Esophagus squamous epithelium (tissue), 5 donors: Measurements from ENCODE around the gene CTTNBP2NL. TPM values are rescaled to one million over a fixed set of nuclear protein-coding genes. Genes with fewer than 3 reads are reported as not detected.
A peak's percentile ranks its signal among the peaks of the same experiment; 100 is the strongest.
"Not testable (repeated sequence)": the region's sequence is repeated elsewhere in the genome, so short reads cannot be mapped to it uniquely, and the experiment has no call there.

Experiments used
- DNase-seq: peaks from one replicate; lab custom pipeline; 2025; lab: John Stamatoyannopoulos, UW
- H3K27ac ChIP-seq, 4 donors: fragments of 200-600 bp; sonication (generic); one replicate each; pipeline ENCODE4 v1.5.1; 2016 to 2019; ENCODE audit warnings: mild to moderate bottlenecking in 1 of 4
- H3K27me3 ChIP-seq, 4 donors: fragments of 200-600 bp; sonication (generic); 1 replicate in 3 of 4; 2 replicates in 1 of 4; pipeline versions ENCODE4 v1.5.1 to v1.6.0; 2017 to 2021; ENCODE audit warnings: antibody characterized with exemption in 1 of 4
- H3K36me3 ChIP-seq, 3 donors: fragments of 200-600 bp; sonication (generic); one replicate each; pipeline ENCODE4 v1.5.1; 2016 to 2019
- H3K4me1 ChIP-seq, 3 donors: fragments of 200-600 bp; sonication (generic); one replicate each; pipeline ENCODE4 v1.5.1; 2017 to 2019
- H3K4me3 ChIP-seq, 4 donors: fragments of 200-600 bp; sonication (generic); 1 replicate in 3 of 4; 2 replicates in 1 of 4; pipeline ENCODE4 v1.5.1; 2016 to 2019; ENCODE audit warnings: mild to moderate bottlenecking in 2 of 4, moderate library complexity in 1 of 4
- H3K9me3 ChIP-seq, 3 donors: fragments of 200-600 bp; sonication (generic); one replicate each; pipeline ENCODE4 v1.5.1; 2016 to 2019
- CTCF ChIP-seq, 6 experiments: fragments of 450-650 bp in 4 of 6; fragments of 200-600 bp in 2 of 6; sonication (generic) in 2 of 6; IDR thresholded peaks; one replicate each; pipeline ENCODE4 v1.5.1; 2016 to 2019; ENCODE audit warnings: antibody characterized with exemption in 6 of 6, mild to moderate bottlenecking in 4 of 6, moderate library complexity in 4 of 6
- POLR2A ChIP-seq, 4 donors: fragments of 450-650 bp; IDR thresholded peaks; one replicate each; pipeline ENCODE4 v1.6.1; 2017; ENCODE audit warnings: antibody characterized with exemption in 4 of 4, mild to moderate bottlenecking in 4 of 4, moderate library complexity in 3 of 4
- WGBS, 2 donors: methylation state at CpG; one replicate each; pipeline ENCODE4 v1.1.5; 2018; 5-methylcytosine and 5-hydroxymethylcytosine counted together
- intact Hi-C: fragments of 100-400 bp; cut with DNase I; formaldehyde crosslinking; loops from one replicate; pipeline ENCODE4 v1.15.0; 2022
- total RNA-seq, 4 donors: library from RNA; depleted of rRNA; stranded (reverse); fragments of >200 nt; gene quantifications; one replicate each; pipeline ENCODE4 v1.1.0, GENCODE V29; 2016
- donor health status: DM: yes; HTN: yes; CAD: no.

The CTTNBP2NL gene
- total RNA-seq, 4 donors from 2014 or later = 19.6 to 26.3 (median 22.8) TPM

DNA sequence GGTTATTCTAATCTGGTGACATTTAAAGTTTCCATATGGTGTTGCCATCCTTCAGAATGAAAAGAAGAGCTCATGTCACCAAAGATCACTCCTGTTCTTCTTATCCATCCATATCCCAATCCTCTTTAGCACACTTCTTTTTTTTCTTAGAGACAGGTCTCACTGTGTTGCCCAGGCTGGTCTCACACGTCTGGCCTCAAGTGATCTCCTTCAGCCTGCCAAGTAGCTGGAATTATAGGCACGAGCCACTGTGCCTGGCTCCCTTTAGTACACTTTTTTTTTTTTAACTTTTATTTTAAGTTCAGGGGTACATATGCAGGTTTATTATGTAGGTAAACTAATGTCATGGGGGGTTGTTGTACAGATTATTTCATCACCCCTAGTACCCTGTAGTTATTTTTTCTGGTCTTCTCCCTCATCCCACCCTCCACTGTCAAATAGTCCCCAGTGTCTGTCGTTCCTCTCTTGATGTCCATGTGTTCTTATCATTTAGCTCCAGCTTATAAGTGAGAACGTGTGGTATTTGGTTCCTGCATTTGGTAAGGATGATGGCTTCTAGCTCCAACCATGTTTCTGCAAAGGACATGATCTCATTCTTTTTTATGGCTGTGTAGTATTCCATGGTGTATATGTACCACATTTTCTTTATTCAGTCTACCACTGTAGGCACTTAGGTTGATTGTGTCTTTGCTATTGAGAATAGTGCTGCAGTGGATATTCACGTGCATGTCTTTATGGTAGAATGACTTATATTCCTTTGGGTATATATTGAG, 40.6 kb downstream of the CTTNBP2NL start:
- Histone ChIP-seq H3K36me3 (peaks cover 0 to 16% (median 0%) of the 10 kb centered on the region in 3 donors), H3K4me3 (no peak overlapping the region), H3K27me3 (no peaks in the 10 kb centered on the region), H3K27ac (peak overlapping the region in 2 of 4 donors; percentile 18 to 38), H3K9me3 (peaks cover 0 to 4% (median 0%) of the 10 kb centered on the region in 3 donors), H3K4me1 (peaks cover 0 to 22% (median 0%) of the 10 kb centered on the region in 3 donors)
- intact Hi-C loops = no loop called here
- WGBS, 2 donors = 86 to 91% methylated on average over 5 of the region's 5 CpGs
- TF ChIP-seq CTCF (IDR thresholded peaks at IDR 0.05) = no peak
- no peak for TF ChIP-seq POLR2A (IDR thresholded peaks at IDR 0.05)
- no peak for DNase-seq

DNA sequence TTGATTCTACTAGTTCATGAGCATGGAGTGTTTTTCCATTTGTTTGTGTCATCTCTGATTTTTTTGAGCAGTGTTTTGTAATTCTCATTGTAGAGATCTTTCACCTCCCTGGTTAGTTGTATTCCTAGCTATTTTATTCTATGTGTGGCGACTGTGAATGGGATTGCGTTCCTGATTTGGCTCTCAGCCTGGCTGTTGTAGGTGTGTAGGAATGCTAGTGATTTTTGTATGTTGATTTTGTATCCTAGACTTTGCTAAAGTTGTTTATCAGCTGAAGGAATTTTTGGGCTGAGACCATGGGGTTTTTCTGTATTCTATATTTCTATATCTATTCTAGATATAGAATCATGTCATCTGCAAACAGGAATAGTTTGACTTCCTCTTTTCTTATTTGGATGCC, 42.1 kb downstream of the CTTNBP2NL start:
- H3K9me3 ChIP-seq, H3K4me3 ChIP-seq, intact Hi-C loops, H3K27me3 ChIP-seq, DNase-seq: not testable (repeated sequence)
- peak overlapping the region in 3 of 4 donors; percentile 54 to 61 (median 59) for H3K27ac ChIP-seq
- peaks cover 0 to 23% (median 0%) of the 10 kb centered on the region in 3 donors for H3K36me3 ChIP-seq
- H3K4me1 ChIP-seq = peaks cover 0 to 22% (median 0%) of the 10 kb centered on the region in 3 donors
- WGBS, 2 donors = 41 to 71% methylated on average over 2 of the region's 2 CpGs

GRCh38 chr1:112439592-112439991, 43.6 kb downstream of the CTTNBP2NL start:
- H3K4me1 ChIP-seq = peaks cover 0 to 37% (median 4%) of the 10 kb centered on the region in 3 donors
- peak overlapping the region in 3 of 4 donors; percentile 54 to 61 (median 59) for H3K27ac ChIP-seq
- WGBS, 2 donors = 55 to 65% methylated on average over 2 of the region's 2 CpGs
- peaks cover 0 to 4% (median 0%) of the 10 kb centered on the region in 3 donors for H3K9me3 ChIP-seq
- intact Hi-C loops = no loop called here
- no peaks in the 10 kb centered on the region for H3K27me3 ChIP-seq
- peaks cover 0 to 24% (median 0%) of the 10 kb centered on the region in 3 donors for H3K36me3 ChIP-seq
- no peak overlapping the region for H3K4me3 ChIP-seq
- DNase-seq = no peak
- TF ChIP-seq CTCF (IDR thresholded peaks at IDR 0.05) (no peak), POLR2A (IDR thresholded peaks at IDR 0.05) (no peak)

DNA sequence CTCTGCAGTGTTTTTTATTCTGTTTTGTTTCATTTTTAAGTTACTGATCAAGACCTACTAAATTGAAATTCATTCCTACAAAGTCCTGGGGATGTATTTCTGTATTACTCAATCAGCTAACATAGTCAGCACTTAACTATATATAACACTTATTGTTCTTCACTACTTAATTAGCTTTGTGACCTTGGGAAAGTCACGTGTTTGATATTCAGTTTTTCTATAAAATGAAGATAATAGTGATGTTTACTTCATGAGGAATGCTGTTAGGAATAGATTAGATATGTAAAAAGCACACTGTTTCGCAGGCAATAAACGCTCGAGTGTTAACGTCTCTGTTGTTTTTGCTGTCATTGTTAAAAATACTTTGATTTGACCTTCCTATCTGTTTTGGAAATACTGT, 44.6 kb downstream of the CTTNBP2NL start:
- peaks cover 0 to 4% (median 0%) of the 10 kb centered on the region in 3 donors for H3K9me3 ChIP-seq
- 84 to 85% methylated on average over 5 of the region's 5 CpGs for WGBS, 2 donors
- peak overlapping the region in 1 of 4 donors; percentile 26 for H3K27ac ChIP-seq
- TF ChIP-seq CTCF (IDR thresholded peaks at IDR 0.05) = no peak
- TF ChIP-seq POLR2A (IDR thresholded peaks at IDR 0.05) = no peak
- H3K27me3 ChIP-seq = no peaks in the 10 kb centered on the region
- DNase-seq = no peak
- intact Hi-C loops = no loop called here
- H3K4me1 ChIP-seq = peaks cover 0 to 46% (median 4%) of the 10 kb centered on the region in 3 donors
- peaks cover 0 to 21% (median 0%) of the 10 kb centered on the region in 3 donors for H3K36me3 ChIP-seq
- H3K4me3 ChIP-seq = no peak overlapping the region

- Histone ChIP-seq H3K4me1 (peaks cover 2 to 41% (median 4%) of the 10 kb centered on the region in 3 donors), H3K4me3 (no peak overlapping the region), H3K27ac (peak overlapping the region in 1 of 4 donors; percentile 30), H3K27me3 (no peaks in the 10 kb centered on the region), H3K9me3 (no peaks in the 10 kb centered on the region), H3K36me3 (peaks cover 0 to 17% (median 3%) of the 10 kb centered on the region in 3 donors)
- DNase-seq = no peak
- TF ChIP-seq POLR2A (IDR thresholded peaks at IDR 0.05) (no peak), CTCF (IDR thresholded peaks at IDR 0.05) (no peak)
- intact Hi-C loops = no loop called here
- WGBS, 2 donors = 22 to 30% methylated on average over 1 of the region's 1 CpG
Measured at GRCh38 chr1:112444269-112444668, 48.3 kb downstream of the CTTNBP2NL start.
